Stimulated activated naive CD8-positive, alpha-beta T cell treated with anti-CD3 and anti-CD28 coated beads, Interleukin-15, Interleukin-2, amounts not matched to agents 100 ng/mL and 50 ng/mL, for 24 hours (primary cell): Measurements from ENCODE around the gene PLEKHG1.

Experiments
- H3K27ac Mint-ChIP-seq: one replicate; pipeline ENCODE4 v1.8.0; 2021; ENCODE audit warnings: mild to moderate bottlenecking, mixed read lengths
- H3K27me3 Mint-ChIP-seq: one replicate; pipeline ENCODE4 v1.8.0; 2021; ENCODE audit warnings: mixed read lengths
- H3K36me3 Mint-ChIP-seq: one replicate; pipeline ENCODE4 v1.8.0; 2021; ENCODE audit warnings: low read depth, mixed read lengths
- H3K4me1 Mint-ChIP-seq: one replicate; pipeline ENCODE4 v1.8.0; 2021; ENCODE audit warnings: low read depth, mixed read lengths
- H3K4me3 Mint-ChIP-seq: one replicate; pipeline ENCODE4 v1.8.0; 2021; ENCODE audit warnings: mild to moderate bottlenecking, mixed read lengths
- H3K9me3 Mint-ChIP-seq: one replicate; pipeline ENCODE4 v1.8.0; 2021; ENCODE audit warnings: mixed read lengths

PLEKHG1 gene

GRCh38 chr6:150634964-150635292, 35.2 kb downstream of the PLEKHG1 start:
- H3K4me3 Mint-ChIP-seq, result peak overlapping the region; percentile 14
- peaks cover 16% of the 10 kb centered on the region for H3K27me3 Mint-ChIP-seq
- no peaks in the 10 kb centered on the region for H3K9me3 Mint-ChIP-seq
- no peak overlapping the region for H3K27ac Mint-ChIP-seq
- peaks cover 85% of the 10 kb centered on the region for H3K4me1 Mint-ChIP-seq
- no peaks in the 10 kb centered on the region for H3K36me3 Mint-ChIP-seq

DNA sequence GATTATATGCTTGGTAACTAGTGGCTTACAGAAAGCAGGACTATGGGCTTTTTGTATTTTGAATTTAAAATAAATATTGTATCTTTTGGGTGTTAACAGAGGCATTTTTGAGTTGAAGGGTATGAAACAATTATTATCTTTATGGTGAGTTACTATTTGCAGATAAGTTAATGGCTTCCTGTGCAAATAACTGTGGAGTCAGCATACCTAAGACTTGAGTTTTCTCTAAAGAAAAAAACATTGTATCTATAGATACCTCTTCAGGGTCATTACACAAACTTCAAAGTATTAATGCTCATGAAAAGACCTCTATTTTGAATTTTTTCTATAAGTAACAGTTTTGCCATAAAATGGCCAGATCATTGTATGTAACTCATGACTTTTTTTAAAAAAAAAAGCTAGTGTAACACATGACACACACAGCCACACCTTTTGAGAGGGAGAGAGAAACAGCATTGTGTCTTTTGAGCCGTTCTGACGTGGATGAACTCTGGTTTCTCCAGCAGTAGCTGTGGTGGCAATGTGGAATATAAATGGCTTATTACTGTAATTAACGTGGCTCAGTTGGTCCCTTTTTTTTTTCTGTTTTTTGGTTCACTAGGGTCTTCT, 36.3 kb downstream of the PLEKHG1 start:
- no peaks in the 10 kb centered on the region for H3K36me3 Mint-ChIP-seq
- peak overlapping the region; percentile 46 for H3K4me3 Mint-ChIP-seq
- H3K27me3 Mint-ChIP-seq, result peaks cover 8% of the 10 kb centered on the region
- H3K27ac Mint-ChIP-seq, result peak overlapping the region; percentile 68
- H3K9me3 Mint-ChIP-seq, result no peaks in the 10 kb centered on the region
- H3K4me1 Mint-ChIP-seq, result peaks cover 88% of the 10 kb centered on the region

DNA sequence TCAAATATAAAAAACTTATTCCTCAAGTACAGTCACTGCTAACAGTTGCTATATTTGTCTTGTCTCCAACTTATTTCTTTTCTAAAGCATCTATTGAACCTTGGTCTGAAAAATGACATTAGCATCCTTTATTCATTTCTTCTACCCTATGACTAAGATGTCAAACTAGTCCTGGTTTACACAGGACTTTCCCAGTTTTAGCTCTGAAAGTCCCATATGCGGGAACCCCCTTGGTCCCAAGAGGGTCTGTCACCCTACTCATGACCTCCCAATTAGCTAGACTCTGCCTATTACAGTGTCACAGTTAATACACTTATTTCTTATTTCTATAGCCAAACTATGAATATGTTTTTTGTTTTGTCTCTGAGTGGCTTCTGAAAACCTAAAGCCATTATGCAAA, 37.1 kb downstream of the PLEKHG1 start:
- Mint-ChIP-seq H3K9me3 (no peaks in the 10 kb centered on the region), H3K4me1 (peaks cover 88% of the 10 kb centered on the region), H3K27ac (peak overlapping the region; percentile 68), H3K27me3 (peaks cover 8% of the 10 kb centered on the region), H3K4me3 (peak overlapping the region; percentile 46), H3K36me3 (no peaks in the 10 kb centered on the region)

DNA sequence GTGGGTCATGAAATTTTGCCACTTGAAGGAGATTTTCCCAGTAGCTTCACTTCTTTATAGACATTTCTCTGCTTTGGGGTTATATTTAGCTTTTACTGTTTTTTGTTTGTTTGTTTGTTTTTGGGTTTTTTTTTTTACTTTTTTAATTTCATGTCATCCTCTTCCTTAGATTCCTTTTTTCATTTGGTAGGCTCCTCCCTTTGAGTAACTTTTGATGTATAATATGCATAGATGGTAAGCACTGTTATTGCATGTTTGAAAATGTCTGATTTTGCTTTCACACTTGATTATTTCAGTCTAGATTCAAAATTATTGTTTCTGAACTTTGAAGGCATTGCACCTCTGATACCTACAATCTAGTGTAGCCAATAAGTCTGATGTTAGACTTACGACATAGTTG, 37.6 kb downstream of the PLEKHG1 start:
- Mint-ChIP-seq H3K27me3 (peaks cover 8% of the 10 kb centered on the region), H3K4me1 (peaks cover 87% of the 10 kb centered on the region), H3K36me3 (no peaks in the 10 kb centered on the region), H3K27ac (peak overlapping the region; percentile 62), H3K9me3 (no peaks in the 10 kb centered on the region), H3K4me3 (peak overlapping the region; percentile 5)

GRCh38 chr6:150638267-150638666, 38.6 kb downstream of the PLEKHG1 start:
- Mint-ChIP-seq H3K4me3 (no peak overlapping the region), H3K4me1 (peaks cover 87% of the 10 kb centered on the region), H3K27ac (peak overlapping the region; percentile 15), H3K27me3 (peaks cover 8% of the 10 kb centered on the region), H3K9me3 (no peaks in the 10 kb centered on the region), H3K36me3 (no peaks in the 10 kb centered on the region)

DNA sequence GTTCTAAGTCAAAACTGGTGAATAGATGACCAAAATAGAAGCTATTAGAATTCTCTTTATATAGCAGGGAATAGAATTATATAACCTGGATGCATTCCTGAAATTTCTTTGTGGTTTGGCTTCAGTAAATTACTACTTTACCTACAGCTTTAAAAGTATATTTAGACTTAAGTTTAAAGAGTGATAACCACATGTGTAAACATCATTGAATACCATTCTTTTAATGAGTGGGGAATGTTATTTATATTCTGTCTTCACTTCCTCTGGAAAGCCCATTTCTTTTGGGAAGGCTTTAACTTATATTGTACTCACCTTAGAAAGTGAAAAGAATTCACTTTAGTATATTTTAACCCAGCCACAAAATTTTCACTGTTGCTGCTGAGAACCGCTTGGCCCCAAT, 39.1 kb downstream of the PLEKHG1 start:
- Mint-ChIP-seq H3K9me3 (no peaks in the 10 kb centered on the region), H3K27ac (no peak overlapping the region), H3K27me3 (peaks cover 5% of the 10 kb centered on the region), H3K36me3 (no peaks in the 10 kb centered on the region), H3K4me3 (no peak overlapping the region), H3K4me1 (peaks cover 85% of the 10 kb centered on the region)

DNA sequence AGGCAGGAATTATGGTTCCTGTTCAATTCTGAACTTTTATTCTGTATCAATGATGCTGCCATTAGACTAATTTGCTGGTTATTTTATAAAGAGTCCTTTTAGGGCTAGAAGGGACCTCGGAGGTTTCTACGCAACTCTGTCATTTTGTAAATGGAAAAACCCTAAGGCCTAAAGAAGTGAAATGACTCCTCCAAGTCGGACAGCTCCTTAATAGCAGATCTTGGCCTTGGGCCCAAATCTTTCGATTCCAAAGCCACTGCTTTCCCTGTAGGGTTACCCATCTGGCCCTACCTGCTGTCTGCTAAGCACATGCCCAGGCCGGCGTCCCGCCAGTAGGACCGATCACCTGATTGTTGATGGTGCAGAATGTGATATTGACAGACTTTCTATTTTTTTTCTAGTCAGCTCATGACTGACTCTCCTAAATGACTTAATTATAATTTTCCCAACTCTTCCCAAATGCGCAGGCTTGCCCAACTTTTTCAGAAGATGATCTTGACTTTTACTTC, 40.2 kb downstream of the PLEKHG1 start:
- no peak overlapping the region for H3K4me3 Mint-ChIP-seq
- H3K4me1 Mint-ChIP-seq, result peaks cover 74% of the 10 kb centered on the region
- no peaks in the 10 kb centered on the region for H3K36me3 Mint-ChIP-seq
- H3K27ac Mint-ChIP-seq, result no peak overlapping the region
- H3K9me3 Mint-ChIP-seq, result no peaks in the 10 kb centered on the region
- H3K27me3 Mint-ChIP-seq, result peaks cover 5% of the 10 kb centered on the region

DNA sequence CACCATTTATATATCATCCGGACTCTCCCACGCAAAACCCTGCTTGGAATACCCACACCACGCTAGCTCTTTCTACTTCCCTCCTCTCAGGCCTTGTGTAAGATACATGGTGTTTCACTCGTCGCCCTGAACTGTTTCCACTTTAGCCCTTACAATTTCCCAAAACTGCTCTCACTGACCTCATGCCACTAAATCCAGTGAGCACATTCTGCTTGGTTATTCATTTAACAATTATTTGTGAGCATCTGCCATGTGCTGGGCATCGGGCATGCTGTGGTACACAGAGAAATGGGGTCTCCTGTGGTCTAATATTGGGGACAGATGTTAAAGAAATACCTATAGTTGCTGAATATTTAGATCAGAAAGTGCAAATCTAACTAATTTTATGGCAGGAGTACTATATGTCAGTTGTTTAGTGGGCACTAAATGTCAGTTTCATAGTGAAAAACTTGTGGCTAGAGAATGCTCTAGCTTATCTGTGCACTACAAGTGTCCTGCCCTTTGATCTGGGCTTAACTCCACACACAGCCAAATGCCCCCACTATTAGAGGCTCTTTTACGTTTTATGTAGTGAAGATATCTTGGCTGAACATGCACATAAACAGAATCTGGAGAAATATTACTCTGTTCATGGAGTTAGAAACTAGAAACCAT, 41.0 kb downstream of the PLEKHG1 start:
- Mint-ChIP-seq H3K4me3 (no peak overlapping the region), H3K4me1 (peaks cover 67% of the 10 kb centered on the region), H3K27me3 (peaks cover 7% of the 10 kb centered on the region)

DNA sequence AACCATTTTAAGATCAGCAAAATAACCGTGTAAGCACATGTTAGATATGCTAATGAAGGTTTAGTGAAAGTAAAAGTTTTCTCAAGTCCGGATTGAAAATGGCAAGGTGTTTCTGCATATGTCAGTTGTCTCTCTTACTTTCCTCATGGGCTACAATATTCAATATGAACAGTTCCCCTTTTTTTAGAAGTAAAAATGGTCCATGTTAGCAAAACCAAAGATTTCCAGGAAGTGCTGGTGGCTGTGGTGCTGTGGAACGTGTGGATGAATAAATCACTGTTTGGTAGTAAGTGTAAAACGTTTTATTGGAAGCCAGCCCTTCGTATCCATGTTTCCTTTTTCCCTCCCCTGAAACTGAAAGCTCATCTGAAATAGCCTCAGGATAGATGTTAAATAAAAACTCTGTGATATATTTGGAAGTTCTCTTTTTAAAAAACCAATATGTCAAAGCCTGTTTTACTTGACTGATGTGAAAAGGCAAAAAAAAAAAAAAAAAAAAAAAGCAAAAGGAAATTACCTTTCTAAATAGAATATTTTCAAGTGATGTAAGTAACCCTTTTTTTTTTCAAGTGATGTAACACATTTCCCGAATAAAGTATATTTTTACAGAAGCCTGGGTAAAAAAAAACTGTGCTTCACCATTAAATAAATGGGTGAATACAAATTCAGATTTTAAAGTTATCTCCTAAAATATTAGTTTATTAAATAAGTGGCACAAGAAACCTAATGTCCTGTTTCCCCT, 41.9 kb downstream of the PLEKHG1 start:
- Mint-ChIP-seq H3K36me3 (no peaks in the 10 kb centered on the region), H3K9me3 (no peaks in the 10 kb centered on the region), H3K4me3 (peak overlapping the region; percentile 63), H3K27me3 (peaks cover 8% of the 10 kb centered on the region), H3K4me1 (peaks cover 58% of the 10 kb centered on the region), H3K27ac (peak overlapping the region; percentile 68)

More for the DNA sequence above, 41.0 kb downstream of the PLEKHG1 start:
- Mint-ChIP-seq H3K36me3 (no peaks in the 10 kb centered on the region), H3K9me3 (no peaks in the 10 kb centered on the region), H3K27ac (no peak overlapping the region)

- Mint-ChIP-seq H3K9me3 (no peaks in the 10 kb centered on the region), H3K4me1 (peaks cover 22% of the 10 kb centered on the region), H3K36me3 (no peaks in the 10 kb centered on the region), H3K4me3 (no peak overlapping the region), H3K27ac (no peak overlapping the region), H3K27me3 (peaks cover 7% of the 10 kb centered on the region)
Observed at GRCh38 chr6:150646228-150646627, 46.5 kb downstream of the PLEKHG1 start.

DNA sequence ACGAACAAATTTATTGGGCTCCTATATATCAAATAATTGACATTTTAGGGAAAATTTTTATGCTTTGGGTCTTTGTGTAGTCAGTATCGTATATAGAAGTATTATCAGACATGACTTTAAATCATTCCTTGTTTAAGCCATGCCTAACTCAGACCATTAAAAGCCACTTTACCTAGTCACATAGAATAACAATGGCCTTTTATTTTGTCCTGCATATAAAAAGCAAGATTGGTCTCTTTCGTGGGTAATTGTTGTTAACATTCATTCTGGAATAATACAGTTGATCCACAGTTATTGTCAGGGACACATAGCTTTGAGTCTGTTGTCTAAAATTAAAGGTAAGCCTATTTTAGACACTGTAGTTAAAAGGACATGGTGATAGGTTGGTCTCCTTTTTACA, 47.4 kb downstream of the PLEKHG1 start:
- Mint-ChIP-seq H3K27ac (no peak overlapping the region), H3K36me3 (no peaks in the 10 kb centered on the region), H3K9me3 (no peaks in the 10 kb centered on the region), H3K4me1 (peaks cover 16% of the 10 kb centered on the region), H3K4me3 (no peak overlapping the region), H3K27me3 (peaks cover 7% of the 10 kb centered on the region)
